ENCODE data around the gene EPC2.

GRCh38 chr2:148640767-148641166 lies 3.8 kb upstream of the EPC2 start:
- no peak for TF ChIP-seq BRCA1 (IDR thresholded peaks at IDR 0.05; ENCODE audit: low read depth, low read length)
- TF ChIP-seq ESRRA (IDR thresholded peaks at IDR 0.05; ENCODE audit: low read length), result no peak
- TF ChIP-seq, protein P1, sequence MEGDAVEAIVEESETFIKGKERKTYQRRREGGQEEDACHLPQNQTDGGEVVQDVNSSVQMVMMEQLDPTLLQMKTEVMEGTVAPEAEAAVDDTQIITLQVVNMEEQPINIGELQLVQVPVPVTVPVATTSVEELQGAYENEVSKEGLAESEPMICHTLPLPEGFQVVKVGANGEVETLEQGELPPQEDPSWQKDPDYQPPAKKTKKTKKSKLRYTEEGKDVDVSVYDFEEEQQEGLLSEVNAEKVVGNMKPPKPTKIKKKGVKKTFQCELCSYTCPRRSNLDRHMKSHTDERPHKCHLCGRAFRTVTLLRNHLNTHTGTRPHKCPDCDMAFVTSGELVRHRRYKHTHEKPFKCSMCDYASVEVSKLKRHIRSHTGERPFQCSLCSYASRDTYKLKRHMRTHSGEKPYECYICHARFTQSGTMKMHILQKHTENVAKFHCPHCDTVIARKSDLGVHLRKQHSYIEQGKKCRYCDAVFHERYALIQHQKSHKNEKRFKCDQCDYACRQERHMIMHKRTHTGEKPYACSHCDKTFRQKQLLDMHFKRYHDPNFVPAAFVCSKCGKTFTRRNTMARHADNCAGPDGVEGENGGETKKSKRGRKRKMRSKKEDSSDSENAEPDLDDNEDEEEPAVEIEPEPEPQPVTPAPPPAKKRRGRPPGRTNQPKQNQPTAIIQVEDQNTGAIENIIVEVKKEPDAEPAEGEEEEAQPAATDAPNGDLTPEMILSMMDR (IDR thresholded peaks at IDR 0.05 in 2 of 3, conservative IDR thresholded peaks at IDR 0.05 in 1 of 3; ENCODE audit: control insufficient read depth in 2 of 3, extremely low read depth in 1 of 3, insufficient read depth in 1 of 3, low read depth in 3 of 3, low read length in 3 of 3), result peak in 1 of 3 experiments; percentile 6; a peak in 1 of 6 replicates
- TF ChIP-seq CREB1 (IDR thresholded peaks at IDR 0.05; ENCODE audit: low read depth), result no peak
- TF ChIP-seq HDAC6 (IDR thresholded peaks at IDR 0.05; ENCODE audit: unreplicated experiment), result no peak
- no peak for TF ChIP-seq POLR2A (IDR thresholded peaks at IDR 0.05; ENCODE audit: low read depth, low read length)
- no peak for TF ChIP-seq MYC (IDR thresholded peaks at IDR 0.05; ENCODE audit: insufficient read depth, insufficient read length, insufficient replicate concordance, low read length, severe bottlenecking)
- TF ChIP-seq, protein P2, sequence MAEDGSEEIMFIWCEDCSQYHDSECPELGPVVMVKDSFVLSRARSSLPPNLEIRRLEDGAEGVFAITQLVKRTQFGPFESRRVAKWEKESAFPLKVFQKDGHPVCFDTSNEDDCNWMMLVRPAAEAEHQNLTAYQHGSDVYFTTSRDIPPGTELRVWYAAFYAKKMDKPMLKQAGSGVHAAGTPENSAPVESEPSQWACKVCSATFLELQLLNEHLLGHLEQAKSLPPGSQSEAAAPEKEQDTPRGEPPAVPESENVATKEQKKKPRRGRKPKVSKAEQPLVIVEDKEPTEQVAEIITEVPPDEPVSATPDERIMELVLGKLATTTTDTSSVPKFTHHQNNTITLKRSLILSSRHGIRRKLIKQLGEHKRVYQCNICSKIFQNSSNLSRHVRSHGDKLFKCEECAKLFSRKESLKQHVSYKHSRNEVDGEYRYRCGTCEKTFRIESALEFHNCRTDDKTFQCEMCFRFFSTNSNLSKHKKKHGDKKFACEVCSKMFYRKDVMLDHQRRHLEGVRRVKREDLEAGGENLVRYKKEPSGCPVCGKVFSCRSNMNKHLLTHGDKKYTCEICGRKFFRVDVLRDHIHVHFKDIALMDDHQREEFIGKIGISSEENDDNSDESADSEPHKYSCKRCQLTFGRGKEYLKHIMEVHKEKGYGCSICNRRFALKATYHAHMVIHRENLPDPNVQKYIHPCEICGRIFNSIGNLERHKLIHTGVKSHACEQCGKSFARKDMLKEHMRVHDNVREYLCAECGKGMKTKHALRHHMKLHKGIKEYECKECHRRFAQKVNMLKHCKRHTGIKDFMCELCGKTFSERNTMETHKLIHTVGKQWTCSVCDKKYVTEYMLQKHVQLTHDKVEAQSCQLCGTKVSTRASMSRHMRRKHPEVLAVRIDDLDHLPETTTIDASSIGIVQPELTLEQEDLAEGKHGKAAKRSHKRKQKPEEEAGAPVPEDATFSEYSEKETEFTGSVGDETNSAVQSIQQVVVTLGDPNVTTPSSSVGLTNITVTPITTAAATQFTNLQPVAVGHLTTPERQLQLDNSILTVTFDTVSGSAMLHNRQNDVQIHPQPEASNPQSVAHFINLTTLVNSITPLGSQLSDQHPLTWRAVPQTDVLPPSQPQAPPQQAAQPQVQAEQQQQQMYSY (CRISPR knock-in tag; IDR thresholded peaks at IDR 0.05), result no peak
- no peak for TF ChIP-seq EZH2 (IDR thresholded peaks at IDR 0.05; ENCODE audit: borderline replicate concordance, control insufficient read depth, low read depth, low read length)
- TF ChIP-seq CREM (IDR thresholded peaks at IDR 0.05; ENCODE audit: low read depth), result no peak
- TF ChIP-seq RBBP5 (conservative IDR thresholded peaks at IDR 0.05), result no peak
